SU-DHL-6 (cell line): ENCODE data around the gene ELP1.

ENCODE experiments used
- H2AFZ ChIP-seq: fragments of 200-600 bp; sonication (generic); 2 replicates; pipeline ENCODE4 v1.6.1; 2014; ENCODE audit warnings: low read depth, mild to moderate bottlenecking, moderate library complexity, mixed read lengths, antibody characterized with exemption, low read length; ENCODE audit not compliant: severe bottlenecking
- H3F3A ChIP-seq: fragments of 200-600 bp; shearing (Covaris generic); 2 replicates; pipeline ENCODE4 v1.6.0; 2016; ENCODE audit warnings: antibody characterized with exemption, mild to moderate bottlenecking; ENCODE audit not compliant: insufficient read depth
- H3K27ac ChIP-seq: fragments of 200-600 bp; sonication (generic); 2 replicates; pipeline ENCODE4 v1.5.1; 2016; ENCODE audit warnings: low read depth, mild to moderate bottlenecking, low read length, moderate library complexity, mixed read lengths
- H3K27me3 ChIP-seq: fragments of 200-600 bp; sonication (generic), shearing (Covaris generic); 2 replicates; pipeline ENCODE4 v1.6.0; 2014; ENCODE audit warnings: mild to moderate bottlenecking, low read length
- H3K36me3 ChIP-seq: fragments of 200-600 bp; sonication (generic); 2 replicates; pipeline ENCODE4 v1.6.1; 2014; ENCODE audit warnings: mild to moderate bottlenecking, low read length, mixed read lengths
- H3K4me2 ChIP-seq: fragments of 300-600, 200-600 bp; shearing (Covaris generic), sonication (generic); 2 replicates; pipeline ENCODE4 v1.6.0; 2014; ENCODE audit warnings: low read length, low read depth, mild to moderate bottlenecking; ENCODE audit not compliant: poor library complexity, severe bottlenecking
- H3K4me3 ChIP-seq: fragments of 200-600 bp; sonication (generic); 2 replicates; pipeline ENCODE4 v1.5.1; 2014; ENCODE audit warnings: antibody characterized with exemption, low read length, mild to moderate bottlenecking, mixed read lengths; ENCODE audit not compliant: insufficient read depth, poor library complexity, severe bottlenecking
- H3K79me2 ChIP-seq: fragments of 200-600 bp; sonication (generic); 2 replicates; pipeline ENCODE4 v1.6.1; 2014; ENCODE audit warnings: mild to moderate bottlenecking, low read length, moderate library complexity; ENCODE audit not compliant: insufficient read depth
- H3K9ac ChIP-seq: fragments of 200-600 bp; sonication (generic); 2 replicates; pipeline ENCODE4 v1.7.0; 2014; ENCODE audit warnings: mild to moderate bottlenecking, low read length
- H3K9me2 ChIP-seq: fragments of 200-600 bp; sonication (generic); replicated peaks from 2 replicates; pipeline ENCODE4 v1.6.1; 2014; ENCODE audit warnings: low read length; ENCODE audit not compliant: insufficient read depth
- H3K9me3 ChIP-seq: fragments of 200-600 bp; sonication (generic); 2 replicates; pipeline ENCODE4 v1.6.1; 2014; ENCODE audit warnings: low read length, mixed read lengths; ENCODE audit not compliant: insufficient read depth
- H4K20me1 ChIP-seq: fragments of 200-600 bp; sonication (generic); 2 replicates; pipeline ENCODE4 v1.6.1; 2014; ENCODE audit warnings: low read depth, mild to moderate bottlenecking, antibody characterized with exemption, low read length, moderate library complexity, mixed read lengths
- CTCF ChIP-seq: fragments of 200-600 bp; sonication (generic); IDR thresholded peaks from one replicate; pipeline ENCODE4 v1.5.1; 2017; ENCODE audit warnings: antibody characterized with exemption, mild to moderate bottlenecking, low read length, moderate library complexity; ENCODE audit not compliant: insufficient read depth, poor library complexity, severe bottlenecking
- EZH2phosphoT487 ChIP-seq: fragments of 200-600 bp; sonication (generic), shearing (Covaris generic); conservative IDR thresholded peaks from 2 replicates; pipeline ENCODE4 v1.6.1; 2018; ENCODE audit warnings: mild to moderate bottlenecking, antibody characterized with exemption, low read length, moderate library complexity, mixed read lengths

The ELP1 gene

GRCh38 chr9:108861997-108862396 is 71.9 kb downstream of the ELP1 start, which contains the start of gene ACTL7A:
Gene ACTL7A, plus strand, starts transcription at chr9:108862266. Its CDS starts 57 bp downstream, at chr9:108862323.
- no peaks in the 10 kb centered on the region for H3F3A ChIP-seq
- no peak within 1 kb of the TSS for H3K4me3 ChIP-seq
- H3K79me2 ChIP-seq = no peaks in the 10 kb centered on the region
- H3K9me3 ChIP-seq = no peaks in the 10 kb centered on the region
- no peak for TF ChIP-seq EZH2phosphoT487
- TF ChIP-seq CTCF = no peak
- no peaks in the 10 kb centered on the region for H3K9me2 ChIP-seq
- H3K4me2 ChIP-seq = no peak within 1 kb of the TSS
- no peaks in the 10 kb centered on the region for H3K36me3 ChIP-seq
- no peaks in the 10 kb centered on the region for H3K27me3 ChIP-seq
- H4K20me1 ChIP-seq = no peaks in the 10 kb centered on the region
- no peak within 1 kb of the TSS for H3K27ac ChIP-seq
- H3K9ac ChIP-seq = no peak within 1 kb of the TSS
- H2AFZ ChIP-seq = no peak within 1 kb of the TSS

DNA sequence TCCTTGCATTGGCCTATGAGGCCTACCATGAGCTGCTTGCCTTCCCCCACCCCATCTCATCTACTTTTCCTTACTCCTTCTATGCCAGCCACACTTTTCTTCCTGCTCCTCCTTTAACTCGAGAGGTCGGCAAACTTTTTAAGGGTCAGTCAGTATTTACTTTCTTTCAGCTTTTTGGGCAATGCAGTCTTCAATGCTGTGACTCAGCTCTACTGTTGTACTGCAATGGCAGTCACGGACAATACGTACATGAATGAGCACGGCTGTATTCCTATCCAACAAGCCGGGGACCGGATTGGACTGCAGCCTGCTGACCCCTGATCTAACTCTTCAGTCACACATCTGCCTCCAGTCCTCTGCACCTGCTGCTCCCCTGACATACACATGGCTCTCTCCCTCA is 72.5 kb downstream of the ELP1 start:
- H3K27me3 ChIP-seq = no peaks in the 10 kb centered on the region
- no peak overlapping the region for H3K27ac ChIP-seq
- TF ChIP-seq CTCF (no peak), EZH2phosphoT487 (no peak)
- no peaks in the 10 kb centered on the region for H3K9me2 ChIP-seq
- H3K79me2 ChIP-seq = no peaks in the 10 kb centered on the region
- H4K20me1 ChIP-seq = no peaks in the 10 kb centered on the region
- H2AFZ ChIP-seq = no peak overlapping the region
- no peak overlapping the region for H3K4me3 ChIP-seq
- H3F3A ChIP-seq = no peaks in the 10 kb centered on the region
- H3K9me3 ChIP-seq = no peaks in the 10 kb centered on the region
- H3K4me2 ChIP-seq = no peak overlapping the region
- H3K9ac ChIP-seq = no peak overlapping the region
- H3K36me3 ChIP-seq = no peaks in the 10 kb centered on the region

- Histone ChIP-seq H3K9me3 (no peaks in the 10 kb centered on the region), H3K9me2 (no peaks in the 10 kb centered on the region), H2AFZ (no peak overlapping the region), H3K4me2 (no peak overlapping the region), H3K36me3 (no peaks in the 10 kb centered on the region), H3K9ac (no peak overlapping the region), H3K79me2 (no peaks in the 10 kb centered on the region), H3K4me3 (no peak overlapping the region), H3F3A (no peaks in the 10 kb centered on the region), H3K27ac (no peak overlapping the region), H3K27me3 (no peaks in the 10 kb centered on the region), H4K20me1 (no peaks in the 10 kb centered on the region)
- TF ChIP-seq EZH2phosphoT487 (no peak), CTCF (no peak)
These were observed 73.2 kb downstream of the ELP1 start for GRCh38 chr9:108860764-108861163.
